T follicular helper cell (primary cell): ENCODE measurements around the gene FBXL3.
"Not testable (repeated sequence)": the region's sequence is repeated elsewhere in the genome, so short reads cannot be mapped to it uniquely, and the experiment has no call there.

Experiments used
- DNase-seq: peaks from one replicate; pipeline ENCODE4 v3.0.0-alpha.2; 2020; ENCODE audit warnings: low read depth

The FBXL3 gene

GRCh38 chr13:77028202-77028601 lies 1.2 kb upstream of the FBXL3 start:
- DNase-seq: no peak

GRCh38 chr13:77026255-77026860 lies 601 bp downstream of the FBXL3 start:
- peak; percentile 72 for DNase-seq

GRCh38 chr13:77022341-77022740 lies 4.6 kb downstream of the FBXL3 start:
- DNase-seq: no peak

DNA sequence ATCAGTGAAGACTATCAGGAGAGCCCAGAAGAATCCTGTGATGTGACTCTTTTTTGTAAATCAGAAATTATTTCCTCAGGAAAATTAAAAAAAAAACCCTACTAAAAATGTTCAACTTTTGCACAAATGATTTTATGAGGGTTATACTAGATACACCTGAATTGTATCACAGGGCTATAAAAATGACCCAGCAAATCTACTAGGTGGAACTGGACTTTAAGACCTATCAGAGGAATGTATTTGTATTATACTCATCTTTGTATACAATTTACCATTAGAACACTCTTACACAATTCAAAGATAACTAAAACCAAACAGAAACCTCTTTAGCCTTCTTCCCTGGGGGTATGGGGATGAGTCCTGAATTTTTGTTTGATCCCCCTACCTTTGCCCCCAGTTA lies 7.2 kb downstream of the FBXL3 start:
- no peak for DNase-seq

GRCh38 chr13:77016888-77017623 lies 9.9 kb downstream of the FBXL3 start:
- no peak for DNase-seq

- no peak for DNase-seq
Measured at GRCh38 chr13:77016251-77016812, 10.6 kb downstream of the FBXL3 start.

DNA sequence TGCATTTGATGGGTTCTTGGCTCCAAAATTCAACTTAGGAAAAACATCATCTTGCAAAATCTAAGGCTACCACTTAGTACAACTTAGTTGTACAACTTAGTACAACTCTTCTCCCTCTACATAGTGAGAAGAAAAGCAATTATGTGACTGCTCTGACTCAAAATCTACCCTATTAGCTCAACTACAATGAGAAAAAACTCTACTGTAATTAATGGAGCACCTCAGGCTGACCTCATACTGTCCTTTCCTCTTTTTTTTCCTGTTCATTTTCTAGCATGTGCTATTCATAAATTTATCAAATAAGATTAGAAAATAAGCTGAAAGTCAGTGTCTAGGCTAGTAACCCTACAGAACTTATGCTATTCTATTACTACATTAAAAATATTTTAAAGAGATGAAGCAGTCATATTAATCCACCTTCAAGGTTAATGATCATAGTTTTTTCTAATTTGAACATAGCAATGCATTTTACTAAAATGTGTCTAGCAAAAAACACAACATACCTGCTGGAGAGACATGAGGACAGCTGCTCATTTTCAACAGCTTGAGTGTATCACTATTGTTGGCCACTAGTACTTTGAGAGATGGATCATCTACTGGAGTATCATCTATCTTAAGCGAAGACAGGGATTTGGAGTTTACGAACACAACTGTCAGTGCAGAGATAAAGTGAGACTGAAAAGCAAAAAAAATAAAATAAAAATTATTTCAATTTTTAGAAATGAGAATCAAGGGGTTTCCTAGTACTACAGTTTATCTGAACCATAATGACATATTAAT lies 11.9 kb downstream of the FBXL3 start:
- no peak for DNase-seq

GRCh38 chr13:77013853-77014542 lies 13.0 kb downstream of the FBXL3 start:
- no peak for DNase-seq

- DNase-seq: not testable (repeated sequence)
Measured at GRCh38 chr13:77009719-77010118, 17.2 kb downstream of the FBXL3 start.

DNA sequence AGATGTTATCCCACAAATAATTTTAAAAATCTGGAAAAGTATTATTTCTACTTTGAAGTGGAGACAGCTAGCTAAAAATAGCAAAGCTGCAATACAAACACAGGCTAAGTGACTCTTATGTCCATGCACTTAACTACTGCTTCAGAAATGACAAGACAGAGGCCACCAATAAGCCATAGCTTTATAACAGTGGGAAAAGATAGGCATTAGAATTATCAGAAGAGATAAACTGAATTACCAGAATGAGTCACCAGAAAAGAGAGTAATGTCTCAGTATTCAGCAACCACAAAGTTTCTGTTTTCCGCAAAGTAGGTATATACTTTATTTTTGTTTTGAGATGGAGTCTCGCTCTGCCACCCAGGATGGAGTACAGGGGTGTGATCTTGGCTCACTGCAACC lies 17.9 kb downstream of the FBXL3 start:
- DNase-seq: no peak

DNA sequence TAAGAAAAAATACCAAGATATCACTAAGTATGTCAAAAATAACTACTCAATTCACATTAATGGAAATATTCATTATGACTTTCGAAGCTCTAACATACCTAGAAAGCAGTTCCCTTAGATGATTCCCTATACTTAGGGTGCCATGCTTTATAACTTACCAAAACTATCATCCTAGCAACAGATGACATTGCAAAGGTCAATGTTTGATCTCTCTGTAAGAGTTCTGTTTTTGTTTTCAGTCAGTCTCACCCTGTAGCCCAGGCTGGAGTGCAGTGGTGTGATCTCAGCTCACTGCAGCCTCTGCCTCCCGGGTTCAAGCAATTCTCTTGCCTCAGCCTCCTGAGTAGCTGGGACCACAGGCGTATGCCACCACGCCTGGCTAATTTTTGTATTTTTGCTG lies 18.6 kb downstream of the FBXL3 start:
- DNase-seq: not testable (repeated sequence)

GRCh38 chr13:77002590-77003190 lies 24.3 kb downstream of the FBXL3 start:
- DNase-seq: no peak

GRCh38 chr13:77001963-77002587 lies 24.9 kb downstream of the FBXL3 start:
- no peak for DNase-seq

GRCh38 chr13:77001540-77001939 lies 25.4 kb downstream of the FBXL3 start:
- no peak for DNase-seq

- no peak for DNase-seq
Measured at GRCh38 chr13:77000475-77000874, 26.5 kb downstream of the FBXL3 start.

GRCh38 chr13:76994281-76994680 lies 32.7 kb downstream of the FBXL3 start:
- no peak for DNase-seq

GRCh38 chr13:76993473-76993872 lies 33.5 kb downstream of the FBXL3 start:
- no peak for DNase-seq

DNA sequence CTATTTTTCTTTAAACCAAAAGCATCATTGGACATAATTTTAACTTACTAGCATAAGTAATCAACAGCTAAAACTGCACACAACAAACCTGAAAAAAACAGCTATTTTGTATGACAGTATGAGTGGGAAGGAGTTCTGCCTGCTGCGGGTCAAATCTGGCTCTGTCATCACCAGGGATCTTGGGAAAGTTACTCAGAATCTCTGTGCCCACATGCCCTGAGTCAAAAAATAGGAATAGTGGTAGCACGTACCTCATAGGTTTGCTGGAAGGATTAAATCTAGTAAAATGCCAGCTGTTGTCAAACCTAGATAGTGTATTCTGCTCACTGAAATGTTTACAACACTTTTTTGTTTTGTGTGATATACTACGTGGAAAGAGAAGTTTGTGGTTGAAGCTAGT lies 33.9 kb downstream of the FBXL3 start:
- DNase-seq: no peak

GRCh38 chr13:76992548-76993001 lies 34.4 kb downstream of the FBXL3 start:
- DNase-seq: peak; percentile 2

DNA sequence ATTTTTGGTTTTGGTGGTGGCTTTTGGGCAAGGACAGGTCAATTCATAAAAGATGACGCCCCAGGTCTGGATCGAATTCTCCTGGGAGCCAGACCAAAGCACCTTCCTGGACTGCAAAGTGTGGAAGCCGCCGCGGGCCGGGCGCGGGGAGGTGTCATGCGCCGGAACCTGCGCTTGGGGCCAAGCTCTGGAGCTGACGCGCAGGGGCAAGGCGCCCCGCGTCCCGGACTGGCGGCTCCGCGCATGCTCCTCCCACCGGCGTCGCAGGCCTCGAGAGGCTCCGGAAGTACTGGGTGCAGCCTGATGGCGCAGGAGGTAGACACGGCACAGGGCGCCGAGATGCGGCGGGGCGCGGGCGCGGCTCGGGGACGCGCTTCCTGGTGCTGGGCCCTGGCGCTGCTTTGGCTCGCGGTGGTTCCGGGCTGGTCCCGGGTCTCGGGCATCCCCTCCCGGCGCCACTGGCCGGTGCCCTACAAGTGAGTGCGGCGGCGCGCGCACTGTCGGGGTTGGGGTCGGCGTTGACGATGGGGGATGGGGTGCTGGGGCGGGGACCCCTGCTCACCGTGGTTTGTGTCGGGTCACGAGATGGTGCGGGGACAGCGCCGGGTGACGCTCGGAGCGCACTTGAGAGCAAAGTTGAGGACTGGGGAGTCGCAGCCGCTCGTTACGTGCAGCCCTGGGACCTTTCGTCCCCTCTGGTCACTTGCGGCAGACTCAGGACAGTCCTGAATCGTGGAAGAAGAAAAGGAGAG lies 35.0 kb downstream of the FBXL3 start, which contains the start of gene CLN5:
TSS of gene CLN5 (plus strand) at position 286 of the 752 bp plus-strand sequence. CDS start at position 304, 18 bp downstream.
- peak; percentile 93 for DNase-seq
